NCI-H345 treated with DMSO at 0.1 percent for 48 hours (cell line): Measurements from ENCODE around the gene F7.

Experiments
- DNase-seq: peaks from one replicate; lab custom pipeline; 2025; ENCODE audit not compliant: unreplicated experiment; lab: John Stamatoyannopoulos, UW

F7 gene

DNA sequence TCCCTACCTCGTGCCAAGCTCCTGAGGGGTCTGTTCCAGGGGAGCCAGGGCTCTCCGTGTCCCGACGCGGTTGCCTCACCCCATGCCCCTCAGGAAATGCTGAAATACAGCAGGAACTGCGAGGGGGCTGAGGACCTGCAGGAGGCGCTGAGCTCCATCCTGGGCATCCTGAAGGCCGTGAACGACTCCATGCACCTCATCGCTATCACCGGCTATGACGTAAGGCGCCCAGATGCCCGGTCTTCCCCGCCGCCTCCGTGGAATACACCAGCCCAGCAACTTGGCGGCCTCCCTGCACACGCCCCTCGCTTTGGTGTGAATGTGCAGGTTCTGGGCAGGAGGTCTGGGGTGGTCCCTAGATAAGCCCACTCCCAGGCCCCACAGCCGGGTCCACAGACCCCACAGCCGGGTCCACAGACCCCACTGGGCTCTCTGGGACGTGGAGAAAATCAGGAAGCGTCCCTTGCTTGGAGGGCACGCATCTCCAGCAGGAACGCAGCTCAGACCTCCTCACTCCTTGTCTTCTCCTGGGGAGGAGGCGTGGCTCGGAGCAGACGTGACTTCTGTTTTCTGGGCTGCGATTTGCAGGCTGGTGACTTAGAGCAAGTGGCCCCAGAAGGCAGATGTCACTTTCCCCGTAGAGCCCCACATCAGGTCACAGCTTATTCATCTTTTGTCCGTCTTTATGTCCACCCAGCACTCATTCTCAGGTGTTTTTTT, 19.4 kb upstream of the F7 start:
- no peak for DNase-seq

DNA sequence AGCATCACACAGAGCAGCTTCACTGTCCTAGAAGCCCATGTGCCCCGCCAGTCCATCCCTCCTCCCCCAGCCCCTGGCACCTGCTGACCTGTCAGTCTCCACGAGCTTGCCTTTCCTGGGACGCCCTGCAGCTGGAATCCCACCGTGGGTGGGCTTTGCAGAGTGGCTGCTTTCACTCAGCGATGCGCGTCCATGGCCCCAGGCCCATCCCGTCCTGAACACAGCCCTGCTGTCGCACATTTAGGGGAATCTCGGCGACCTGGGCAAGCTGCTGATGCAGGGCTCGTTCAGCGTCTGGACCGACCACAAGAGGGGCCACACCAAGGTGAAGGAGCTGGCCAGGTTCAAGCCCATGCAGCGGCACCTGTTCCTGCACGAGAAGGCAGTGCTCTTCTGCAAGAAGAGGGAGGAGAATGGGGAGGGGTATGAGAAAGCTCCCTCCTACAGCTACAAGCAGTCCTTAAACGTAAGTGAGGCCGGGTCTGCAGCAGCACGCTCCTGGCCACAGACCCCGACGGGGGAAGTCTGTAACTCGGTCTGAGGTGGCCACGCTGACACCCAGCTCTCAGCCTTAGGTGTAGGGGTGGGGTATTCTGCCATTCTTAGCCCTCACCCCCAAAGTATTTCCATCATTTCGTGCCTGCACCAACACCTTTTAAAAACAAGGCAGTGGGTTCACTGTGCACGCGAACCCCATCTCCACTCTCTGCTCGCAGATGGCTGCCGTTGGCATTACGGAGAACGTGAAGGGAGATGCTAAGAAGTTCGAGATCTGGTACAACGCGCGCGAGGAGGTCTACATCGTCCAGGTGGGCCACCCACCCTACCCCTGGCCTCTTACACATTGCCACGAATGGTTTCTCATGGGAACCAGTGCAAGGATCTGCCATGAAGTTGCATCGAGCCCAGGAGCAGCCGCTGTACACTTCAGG, 18.3 kb upstream of the F7 start:
- no peak for DNase-seq

DNA sequence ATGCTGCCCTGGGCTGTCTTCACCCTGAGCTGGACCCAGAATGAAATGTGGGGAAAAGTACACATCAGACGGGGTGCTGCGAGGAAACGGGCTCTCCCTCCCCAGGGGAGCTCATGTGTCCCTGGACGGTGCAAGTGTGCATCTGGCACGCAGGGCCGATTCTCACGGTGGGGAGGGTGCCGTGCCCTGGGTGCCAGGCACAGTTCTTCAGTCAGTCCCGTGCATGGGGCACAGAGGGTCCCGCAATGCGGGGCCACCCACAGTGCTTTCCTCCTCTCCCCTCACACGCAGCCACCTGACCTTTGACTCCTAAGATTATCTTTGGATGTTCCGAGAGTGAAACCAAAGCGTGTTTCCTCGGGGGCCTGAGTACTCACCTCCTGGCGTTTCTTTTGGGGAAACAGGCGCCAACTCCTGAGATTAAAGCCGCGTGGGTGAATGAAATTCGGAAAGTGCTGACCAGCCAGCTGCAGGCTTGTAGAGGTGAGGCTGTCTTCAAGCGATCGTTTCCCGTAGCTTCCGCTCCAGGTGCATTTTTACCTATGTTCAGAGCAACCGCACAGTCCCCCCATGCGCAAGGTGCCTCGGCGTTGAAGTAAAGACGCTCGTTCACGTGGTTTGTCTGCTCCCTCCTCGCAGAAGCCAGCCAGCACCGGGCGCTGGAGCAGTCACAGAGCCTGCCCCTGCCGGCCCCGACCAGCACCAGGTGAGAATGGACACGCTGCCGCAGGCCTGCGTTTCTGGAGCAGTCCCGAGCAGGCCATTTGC, 17.5 kb upstream of the F7 start:
- DNase-seq, result no peak

GRCh38 chr13:113088691-113089020, 16.9 kb upstream of the F7 start:
- DNase-seq, result no peak

- no peak for DNase-seq
These were observed 15.7 kb upstream of the F7 start for GRCh38 chr13:113089693-113090414.

DNA sequence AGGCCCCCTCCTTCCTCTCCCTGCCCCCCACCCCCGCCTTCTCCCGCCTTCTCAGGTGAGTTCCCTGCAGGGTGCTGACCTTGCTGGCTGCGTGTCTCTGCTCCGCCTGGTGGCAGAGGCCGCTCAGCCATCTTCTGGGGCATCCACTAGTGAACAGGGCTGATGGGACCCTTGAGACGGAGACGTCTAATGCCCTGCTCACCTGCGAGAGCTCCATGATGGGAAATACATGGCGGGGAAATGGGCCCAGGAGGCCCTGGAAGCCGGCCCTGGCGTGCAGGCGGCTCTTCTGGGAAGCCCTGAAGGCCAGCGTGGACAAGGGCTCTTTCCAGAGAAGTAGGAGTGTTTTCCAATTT, 15.2 kb upstream of the F7 start:
- DNase-seq, result no peak

DNA sequence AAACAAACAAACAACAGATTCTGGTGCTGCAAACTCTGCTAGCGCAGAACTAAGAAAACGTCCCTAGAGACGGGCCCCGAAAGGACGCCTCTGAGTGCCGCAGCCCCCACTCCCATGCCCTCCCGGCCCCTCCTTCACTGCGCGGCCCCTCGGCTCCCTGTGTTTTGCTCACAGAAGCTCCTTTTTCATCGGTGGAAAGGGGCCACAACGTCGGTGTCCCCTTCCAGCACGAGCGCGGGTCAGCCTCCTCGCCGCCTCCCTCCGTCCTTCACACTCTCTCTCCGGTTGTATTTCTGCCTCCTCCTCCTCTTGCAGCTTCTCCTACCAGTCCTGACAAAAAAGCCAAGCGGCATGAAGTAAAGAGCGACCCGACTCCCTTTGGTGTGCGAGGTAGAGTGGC, 14.8 kb upstream of the F7 start:
- no peak for DNase-seq

GRCh38 chr13:113091211-113091771, 14.3 kb upstream of the F7 start:
- no peak for DNase-seq

DNA sequence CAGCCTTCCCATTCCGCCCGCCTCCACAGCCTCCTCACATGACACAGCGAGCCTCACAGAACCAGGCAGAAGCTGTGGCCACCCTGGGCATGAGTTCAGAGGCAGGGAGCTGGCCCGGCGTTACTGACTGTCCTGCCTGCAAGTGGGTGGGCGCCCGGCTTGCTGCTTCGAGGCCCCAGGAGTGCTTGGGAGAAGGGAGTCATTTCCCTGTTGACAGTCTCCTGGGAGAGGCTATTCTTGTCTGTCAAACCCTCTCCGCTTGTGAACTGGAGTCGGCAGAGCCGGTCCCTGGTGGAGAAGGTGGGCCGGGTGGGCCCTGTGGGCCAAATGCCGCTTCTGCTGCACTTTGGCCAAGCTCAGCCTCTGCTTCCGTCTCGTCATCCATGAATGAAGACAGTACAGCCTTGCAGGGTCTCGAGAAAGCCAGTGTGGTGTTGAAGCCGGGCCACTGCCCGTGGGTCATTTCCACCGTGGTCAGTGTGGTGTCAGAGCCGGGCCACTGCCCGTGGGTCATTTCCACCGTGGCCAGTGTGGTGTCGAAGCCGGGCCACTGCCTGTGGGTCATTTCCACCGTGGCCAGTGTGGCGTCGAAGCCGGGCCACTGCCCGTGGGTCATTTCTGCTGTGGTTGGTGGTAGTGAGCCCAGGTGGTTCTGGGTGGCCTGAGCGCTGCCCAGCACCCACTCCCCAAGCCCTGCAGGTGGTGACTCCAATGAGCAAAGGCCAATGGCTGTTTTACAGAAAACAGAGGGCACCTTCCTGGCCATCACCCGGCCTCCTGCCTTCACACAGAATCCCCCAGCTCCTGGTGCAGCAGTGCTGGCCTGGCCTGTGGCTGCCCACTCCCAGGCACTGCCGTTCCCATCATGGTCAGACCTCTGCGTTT, 13.5 kb upstream of the F7 start:
- no peak for DNase-seq

GRCh38 chr13:113092776-113093579, 12.6 kb upstream of the F7 start:
- DNase-seq, result no peak

- DNase-seq, result no peak
These were observed 11.8 kb upstream of the F7 start for GRCh38 chr13:113093580-113094409.

DNA sequence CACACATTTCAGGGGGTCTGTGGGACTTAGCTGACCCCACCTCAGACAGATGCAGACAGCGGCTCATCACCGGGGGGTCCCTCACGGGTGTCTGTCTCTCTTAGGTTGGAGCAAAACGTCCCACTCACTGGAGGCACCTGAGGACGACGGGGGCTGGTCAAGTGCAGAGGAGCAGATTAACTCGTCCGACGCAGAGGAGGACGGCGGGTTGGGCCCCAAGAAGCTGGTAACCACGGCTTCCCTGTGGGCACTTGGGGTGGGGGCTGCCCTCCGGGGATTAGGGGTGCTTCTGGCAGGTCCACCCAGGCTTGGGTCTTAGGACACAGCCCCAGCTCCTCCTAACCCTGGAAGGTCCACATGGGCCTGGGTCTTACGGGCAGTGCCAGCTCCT, 11.2 kb upstream of the F7 start:
- no peak for DNase-seq

DNA sequence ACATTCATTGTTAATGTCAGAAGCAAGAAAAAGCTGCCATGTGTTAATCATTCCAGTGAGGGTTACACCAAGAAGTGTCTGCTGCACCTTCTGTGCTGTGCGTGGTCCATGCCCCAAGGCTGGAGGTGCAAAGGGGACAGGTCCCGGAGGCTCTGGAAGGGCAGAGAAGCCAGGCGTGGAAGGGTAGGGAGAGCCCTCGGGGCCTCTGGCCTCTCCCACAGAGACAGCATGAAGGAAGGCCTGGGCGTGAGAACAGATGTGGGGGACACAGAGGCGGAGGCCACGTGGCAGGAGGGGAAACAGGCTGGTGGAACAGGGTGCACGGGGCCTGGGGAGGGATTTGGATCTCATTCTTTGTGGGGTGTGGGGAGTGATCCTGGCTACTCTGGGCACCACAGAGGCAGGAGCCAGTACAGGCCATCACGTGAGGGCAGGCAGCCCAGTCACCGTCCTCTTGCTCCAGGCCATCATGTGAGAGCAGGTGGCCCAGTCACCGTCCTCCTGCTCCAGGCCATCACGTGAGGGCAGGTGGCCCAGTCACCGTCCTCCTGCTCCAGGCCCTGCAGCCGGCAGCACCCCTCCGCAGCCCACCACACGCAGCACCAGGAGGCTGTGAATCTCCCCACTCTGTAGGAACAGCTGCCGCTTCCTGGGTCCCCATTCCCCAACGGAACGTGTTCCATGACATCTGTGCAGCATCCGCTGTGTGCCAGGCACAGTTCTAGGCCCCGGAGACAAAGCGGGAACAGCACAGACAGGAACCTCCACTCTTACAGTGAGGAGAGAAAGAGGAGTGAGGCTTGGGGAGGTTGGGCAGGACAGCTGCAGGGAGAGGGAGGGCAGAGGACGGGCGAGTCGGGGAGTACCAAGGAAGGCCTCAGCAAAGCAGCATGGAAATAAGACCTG, 10.2 kb upstream of the F7 start:
- no peak for DNase-seq

DNA sequence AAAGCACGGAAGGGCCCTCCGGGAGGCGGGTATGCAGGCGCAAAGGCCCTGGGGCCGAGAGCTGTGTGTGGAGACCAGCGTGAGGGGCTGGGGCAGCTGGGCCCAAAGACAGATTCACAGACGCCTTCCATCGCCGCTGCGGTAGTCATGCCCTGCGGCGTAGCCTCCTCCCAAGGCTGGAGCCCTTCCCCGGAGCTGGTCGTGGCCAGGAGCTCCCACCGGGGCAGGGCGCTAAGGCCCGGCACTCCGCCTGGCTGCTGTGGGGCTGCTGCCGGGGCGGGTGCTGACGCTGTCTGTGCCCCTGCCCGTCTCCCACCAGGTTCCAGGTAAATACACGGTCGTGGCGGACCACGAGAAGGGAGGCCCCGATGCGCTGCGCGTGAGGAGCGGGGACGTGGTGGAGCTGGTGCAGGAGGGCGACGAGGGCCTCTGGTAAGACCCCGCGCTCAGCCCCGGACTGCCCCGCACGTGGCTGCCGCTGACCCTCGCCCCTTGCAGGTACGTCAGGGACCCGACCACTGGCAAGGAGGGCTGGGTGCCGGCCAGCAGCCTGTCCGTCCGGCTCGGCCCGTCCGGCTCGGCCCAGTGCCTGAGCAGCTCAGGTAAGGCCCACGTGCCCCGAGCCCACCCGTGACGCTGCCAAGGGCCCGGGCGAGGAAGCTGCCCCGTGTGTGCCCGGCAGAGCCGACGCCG, 9.4 kb upstream of the F7 start:
- no peak for DNase-seq

DNA sequence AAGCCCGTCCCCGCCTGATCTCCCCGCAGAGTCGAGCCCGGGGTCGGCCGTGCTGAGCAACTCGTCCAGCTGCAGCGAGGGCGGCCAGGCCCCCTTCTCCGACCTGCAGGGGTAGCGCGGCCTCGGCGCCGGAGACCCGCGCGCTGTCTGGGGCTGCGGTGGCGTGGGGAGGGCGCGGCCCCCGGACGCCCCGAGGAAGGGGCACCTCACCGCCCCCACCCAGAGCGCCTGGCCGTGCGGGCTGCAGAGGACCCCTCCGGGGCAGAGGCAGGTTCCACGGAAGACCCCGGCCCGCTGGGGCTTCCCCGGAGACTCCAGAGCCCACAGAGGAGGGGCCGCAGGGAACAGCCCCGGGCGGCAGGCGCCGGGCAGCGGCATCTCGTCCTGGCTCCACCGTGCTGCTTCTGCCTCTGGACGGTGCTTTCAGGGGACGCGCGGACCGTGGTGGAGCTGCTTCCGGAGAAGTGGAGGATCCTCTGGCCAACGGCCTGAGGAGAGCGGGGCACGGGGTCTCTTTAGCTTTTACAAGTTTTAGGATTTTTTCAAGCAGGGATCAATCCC, 8.8 kb upstream of the F7 start:
- no peak for DNase-seq

DNA sequence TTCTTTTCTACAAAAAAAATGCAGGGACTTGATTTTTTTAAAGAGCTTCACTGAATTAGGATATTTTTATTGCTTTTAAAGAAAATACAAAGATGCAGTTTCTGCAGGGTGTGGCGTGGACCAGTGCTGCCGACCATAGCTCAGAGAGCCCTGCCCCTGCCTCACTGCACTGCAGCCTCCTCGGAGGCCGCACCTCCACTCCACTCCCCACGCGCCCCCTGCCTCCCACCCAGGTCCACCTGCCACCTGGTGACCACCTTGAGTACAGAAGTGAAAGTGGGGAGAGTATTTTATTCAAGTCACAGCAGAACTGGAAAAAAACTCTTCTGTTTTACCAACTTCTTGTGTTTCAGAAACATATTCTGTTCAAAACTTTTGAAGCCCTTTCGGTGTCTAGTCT, 7.9 kb upstream of the F7 start:
- DNase-seq, result no peak
